ENCODE data around the gene DTNBP1. TPM values are rescaled to one million over a fixed set of nuclear protein-coding genes. Genes with fewer than 3 reads are reported as not detected.

The DTNBP1 gene
- total RNA-seq, 1 experiment from 2014 or later = 12.8 TPM

- no TSS peak for BruUV-seq (replicated peaks)
- no peaks in the 10 kb centered on the region for H3K36me3 Mint-ChIP-seq (ENCODE audit: insufficient read depth, unreplicated experiment)
- H3K27me3 Mint-ChIP-seq (ENCODE audit: unreplicated experiment) = no peaks in the 10 kb centered on the region
- intact Hi-C loops (cut with micrococcal nuclease; ENCODE audit: unreplicated experiment) = no loop called here
- no peak overlapping the region for H3K27ac Mint-ChIP-seq (ENCODE audit: unreplicated experiment)
- H3K4me1 Mint-ChIP-seq (ENCODE audit: low read depth, unreplicated experiment) = peaks cover 8% of the 10 kb centered on the region
- DNase-seq = no peak
- H3K9me3 Mint-ChIP-seq (ENCODE audit: low read depth, unreplicated experiment) = no peaks in the 10 kb centered on the region
- CTCF ChIA-PET = no interaction called here
- H3K4me3 Mint-ChIP-seq (ENCODE audit: low read depth, unreplicated experiment) = no peak overlapping the region
- TF ChIP-seq, protein P1, sequence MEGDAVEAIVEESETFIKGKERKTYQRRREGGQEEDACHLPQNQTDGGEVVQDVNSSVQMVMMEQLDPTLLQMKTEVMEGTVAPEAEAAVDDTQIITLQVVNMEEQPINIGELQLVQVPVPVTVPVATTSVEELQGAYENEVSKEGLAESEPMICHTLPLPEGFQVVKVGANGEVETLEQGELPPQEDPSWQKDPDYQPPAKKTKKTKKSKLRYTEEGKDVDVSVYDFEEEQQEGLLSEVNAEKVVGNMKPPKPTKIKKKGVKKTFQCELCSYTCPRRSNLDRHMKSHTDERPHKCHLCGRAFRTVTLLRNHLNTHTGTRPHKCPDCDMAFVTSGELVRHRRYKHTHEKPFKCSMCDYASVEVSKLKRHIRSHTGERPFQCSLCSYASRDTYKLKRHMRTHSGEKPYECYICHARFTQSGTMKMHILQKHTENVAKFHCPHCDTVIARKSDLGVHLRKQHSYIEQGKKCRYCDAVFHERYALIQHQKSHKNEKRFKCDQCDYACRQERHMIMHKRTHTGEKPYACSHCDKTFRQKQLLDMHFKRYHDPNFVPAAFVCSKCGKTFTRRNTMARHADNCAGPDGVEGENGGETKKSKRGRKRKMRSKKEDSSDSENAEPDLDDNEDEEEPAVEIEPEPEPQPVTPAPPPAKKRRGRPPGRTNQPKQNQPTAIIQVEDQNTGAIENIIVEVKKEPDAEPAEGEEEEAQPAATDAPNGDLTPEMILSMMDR (IDR thresholded peaks at IDR 0.05; ENCODE audit: unreplicated experiment) = no peak
Measured at GRCh38 chr6:15582499-15582898, 80.3 kb downstream of the DTNBP1 start.

GRCh38 chr6:15581751-15582150 lies 81.1 kb downstream of the DTNBP1 start:
- H3K4me3 Mint-ChIP-seq (ENCODE audit: low read depth, unreplicated experiment) = no peak overlapping the region
- no peak overlapping the region for H3K27ac Mint-ChIP-seq (ENCODE audit: unreplicated experiment)
- TF ChIP-seq, protein P1 (IDR thresholded peaks at IDR 0.05; ENCODE audit: unreplicated experiment) = no peak
- intact Hi-C loops (cut with micrococcal nuclease; ENCODE audit: unreplicated experiment) = no loop called here
- no peaks in the 10 kb centered on the region for H3K9me3 Mint-ChIP-seq (ENCODE audit: low read depth, unreplicated experiment)
- BruUV-seq (replicated peaks) = no TSS peak
- no peaks in the 10 kb centered on the region for H3K27me3 Mint-ChIP-seq (ENCODE audit: unreplicated experiment)
- H3K4me1 Mint-ChIP-seq (ENCODE audit: low read depth, unreplicated experiment) = peaks cover 10% of the 10 kb centered on the region
- no peak for DNase-seq
- H3K36me3 Mint-ChIP-seq (ENCODE audit: insufficient read depth, unreplicated experiment) = no peaks in the 10 kb centered on the region
- CTCF ChIA-PET = no interaction called here

DNA sequence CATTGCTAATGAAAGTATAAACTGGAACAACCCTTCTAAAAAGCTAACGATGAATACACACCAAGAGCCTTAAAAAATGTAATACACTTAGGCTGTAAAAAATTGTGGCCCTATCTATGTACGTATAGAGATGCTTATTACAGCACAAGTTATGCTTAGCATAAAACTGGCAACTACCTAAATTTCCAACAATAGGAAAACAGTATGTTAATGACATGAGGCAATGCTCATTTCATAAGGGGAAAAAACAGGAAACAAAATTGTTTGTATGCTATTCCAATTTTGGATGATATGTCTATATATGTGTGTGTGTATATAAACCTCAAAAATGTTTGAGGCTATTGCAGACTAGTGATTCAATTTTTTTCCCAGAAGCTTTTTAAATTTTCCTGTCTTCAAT lies 82.5 kb downstream of the DTNBP1 start:
- CTCF ChIA-PET = no interaction called here

GRCh38 chr6:15578716-15579391 lies 84.0 kb downstream of the DTNBP1 start:
- intact Hi-C loops (cut with micrococcal nuclease; ENCODE audit: unreplicated experiment) = no loop called here
- Mint-ChIP-seq H3K27ac (ENCODE audit: unreplicated experiment) (no peak overlapping the region), H3K27me3 (ENCODE audit: unreplicated experiment) (no peaks in the 10 kb centered on the region), H3K9me3 (ENCODE audit: low read depth, unreplicated experiment) (no peaks in the 10 kb centered on the region), H3K4me1 (ENCODE audit: low read depth, unreplicated experiment) (peaks cover 10% of the 10 kb centered on the region), H3K36me3 (ENCODE audit: insufficient read depth, unreplicated experiment) (no peaks in the 10 kb centered on the region), H3K4me3 (ENCODE audit: low read depth, unreplicated experiment) (no peak overlapping the region)
- CTCF ChIA-PET = no interaction called here
- TF ChIP-seq, protein P1 (IDR thresholded peaks at IDR 0.05; ENCODE audit: unreplicated experiment) = no peak
- BruUV-seq (replicated peaks) = no TSS peak
- DNase-seq = no peak

More for the DNA sequence above, 82.5 kb downstream of the DTNBP1 start:
- H3K27me3 Mint-ChIP-seq (ENCODE audit: unreplicated experiment) = no peaks in the 10 kb centered on the region
- no peaks in the 10 kb centered on the region for H3K36me3 Mint-ChIP-seq (ENCODE audit: insufficient read depth, unreplicated experiment)
- intact Hi-C loops (cut with micrococcal nuclease; ENCODE audit: unreplicated experiment) = no loop called here
- H3K27ac Mint-ChIP-seq (ENCODE audit: unreplicated experiment) = no peak overlapping the region
- no peak for DNase-seq
- no peaks in the 10 kb centered on the region for H3K9me3 Mint-ChIP-seq (ENCODE audit: low read depth, unreplicated experiment)
- BruUV-seq (replicated peaks) = no TSS peak
- peaks cover 10% of the 10 kb centered on the region for H3K4me1 Mint-ChIP-seq (ENCODE audit: low read depth, unreplicated experiment)
- no peak overlapping the region for H3K4me3 Mint-ChIP-seq (ENCODE audit: low read depth, unreplicated experiment)
- TF ChIP-seq, protein P1 (IDR thresholded peaks at IDR 0.05; ENCODE audit: unreplicated experiment) = no peak
